Left lung (tissue), 10 donors: ENCODE results near the gene TSSK1B. TPM values are rescaled to one million over a fixed set of nuclear protein-coding genes. Genes with fewer than 3 reads are reported as not detected.

Experiments used
- ATAC-seq: fragments of 200-7000 bp; cut with Tn5 transposase; one replicate; pipeline ENCODE4 v1.9.1; 2020; ENCODE audit warnings: moderate library complexity
- DNase-seq, 4 donors: peaks; one replicate each; pipeline ENCODE4 v3.0.0-alpha.2; 2013 to 2020
- H3K27ac ChIP-seq, 2 donors: fragments of 200-600 bp; sonication (generic) in 1 of 2; one replicate each; pipeline versions ENCODE4 v1.5.0 to v1.8.0; 2020 to 2021
- H3K27me3 ChIP-seq, 2 donors: fragments of 200-600 bp; sonication (generic) in 1 of 2; one replicate each; pipeline versions ENCODE4 v1.5.0 to v1.8.0; 2020 to 2021
- H3K36me3 ChIP-seq, 2 donors: fragments of 200-600 bp; sonication (generic) in 1 of 2; one replicate each; pipeline versions ENCODE4 v1.5.0 to v1.8.0; 2020 to 2021
- H3K4me1 ChIP-seq, 2 donors: fragments of 200-600 bp; one replicate each; pipeline ENCODE4 v1.8.0; 2021
- H3K4me3 ChIP-seq, 2 donors: fragments of 200-600 bp; sonication (generic) in 1 of 2; one replicate each; pipeline versions ENCODE4 v1.5.0 to v1.8.0; 2020 to 2021; ENCODE audit warnings: mild to moderate bottlenecking in 1 of 2
- H3K9me3 ChIP-seq, 2 donors: fragments of 200-600 bp; sonication (generic) in 1 of 2; one replicate each; pipeline versions ENCODE4 v1.5.0 to v1.8.0; 2020 to 2021
- CTCF ChIP-seq, 2 donors: fragments of 200-600 bp; sonication (generic) in 1 of 2; IDR thresholded peaks; one replicate each; pipeline versions ENCODE4 v1.5.0 to v1.8.0; 2021; ENCODE audit warnings: antibody characterized with exemption in 2 of 2
- intact Hi-C, 2 donors: fragments of 100-400 bp; cut with DNase I; formaldehyde crosslinking; loops; one replicate each; pipeline versions ENCODE4 v1.11.2 to v1.14.2; 2022
- polyA plus RNA-seq, 6 donors: library from polyadenylated mRNA; unstranded; fragments of 120-200 nt; gene quantifications; one replicate each; pipeline ENCODE4 v1.2.1, GENCODE V29; 2013; ENCODE audit not compliant: insufficient read length in 6 of 6
- total RNA-seq, 2 donors: library from RNA; stranded (reverse); fragmentation: NEBNext Ultra II Directional; extraction: Animal tissue kit (Norgen Biotek cat#: 25700); gene quantifications; one replicate each; pipeline ENCODE4 v1.2.1, GENCODE V29; 2021
- donor health status: DM: no; HTN: yes; CAD: no.
- donor health status: DM: no; HTN: no; CAD: no.

TSSK1B gene
- total and polyA plus RNA-seq, 8 donors = 0.06 to 0.23 (median 0.13) TPM; not detected in 3

GRCh38 chr5:113447498-113448050 lies 12.8 kb upstream of the TSSK1B start:
- DNase-seq (peak in 2 of 4 donors; percentile 45 to 68), ATAC-seq (no peak)
- Histone ChIP-seq H3K9me3 (peaks cover 0 to 8% of the 10 kb centered on the region in 2 donors), H3K36me3 (no peaks in the 10 kb centered on the region), H3K27me3 (no peaks in the 10 kb centered on the region), H3K27ac (no peak overlapping the region), H3K4me3 (no peak overlapping the region), H3K4me1 (no peaks in the 10 kb centered on the region)
- intact Hi-C loops = no loop called here
- TF ChIP-seq CTCF (IDR thresholded peaks at IDR 0.05) = no peak

GRCh38 chr5:113446358-113446927 lies 11.7 kb upstream of the TSSK1B start:
- intact Hi-C loops = no loop called here
- Histone ChIP-seq H3K36me3 (no peaks in the 10 kb centered on the region), H3K4me3 (no peak overlapping the region), H3K4me1 (no peaks in the 10 kb centered on the region), H3K27me3 (no peaks in the 10 kb centered on the region), H3K27ac (no peak overlapping the region), H3K9me3 (peaks cover 0 to 11% of the 10 kb centered on the region in 2 donors)
- DNase-seq (no peak), ATAC-seq (no peak)
- no peak for TF ChIP-seq CTCF (IDR thresholded peaks at IDR 0.05)

- TF ChIP-seq CTCF (IDR thresholded peaks at IDR 0.05) = no peak
- Histone ChIP-seq H3K4me1 (no peaks in the 10 kb centered on the region), H3K4me3 (no peak overlapping the region), H3K27me3 (no peaks in the 10 kb centered on the region), H3K9me3 (no peaks in the 10 kb centered on the region), H3K27ac (no peak overlapping the region), H3K36me3 (no peaks in the 10 kb centered on the region)
- ATAC-seq (no peak), DNase-seq (peak in 1 of 4 donors; percentile 34)
- intact Hi-C loops = no loop called here
Measured at GRCh38 chr5:113437111-113437510, 2.3 kb upstream of the TSSK1B start.

- no peaks in the 10 kb centered on the region for H3K36me3 ChIP-seq
- H3K9me3 ChIP-seq = no peaks in the 10 kb centered on the region
- no peak for DNase-seq
- no peaks in the 10 kb centered on the region for H3K27me3 ChIP-seq
- no peak overlapping the region for H3K4me3 ChIP-seq
- intact Hi-C loops = no loop called here
- TF ChIP-seq CTCF (IDR thresholded peaks at IDR 0.05) = no peak
- no peak for ATAC-seq
- no peak overlapping the region for H3K27ac ChIP-seq
- no peaks in the 10 kb centered on the region for H3K4me1 ChIP-seq
Measured at GRCh38 chr5:113435575-113435974, 786 bp upstream of the TSSK1B start.

GRCh38 chr5:113433862-113434612 lies 752 bp downstream of the TSSK1B start:
- no peaks in the 10 kb centered on the region for H3K36me3 ChIP-seq
- H3K4me3 ChIP-seq = no peak overlapping the region
- TF ChIP-seq CTCF (IDR thresholded peaks at IDR 0.05) = no peak
- DNase-seq (no peak), ATAC-seq (no peak)
- intact Hi-C loops = no loop called here
- no peaks in the 10 kb centered on the region for H3K9me3 ChIP-seq
- no peaks in the 10 kb centered on the region for H3K4me1 ChIP-seq
- H3K27ac ChIP-seq = no peak overlapping the region
- no peaks in the 10 kb centered on the region for H3K27me3 ChIP-seq
